T-helper 2 cell treated with Interferon-gamma antibody and Interleukin-4, amounts not matched to agents 100 ng/mL and 5 ng/mL, for 36 hours (primary cell): ENCODE results near the gene TNFRSF4. TPM values are rescaled to one million over a fixed set of nuclear protein-coding genes. Genes with fewer than 3 reads are reported as not detected.

ENCODE experiments used
- intact Hi-C: fragments of 100-400 bp; cut with micrococcal nuclease; formaldehyde crosslinking; loops from one replicate; pipeline ENCODE4 v1.15.1; 2023
- total RNA-seq: library from RNA; stranded (reverse); gene quantifications from 2 replicates; pipeline ENCODE4 v1.2.3, GENCODE V29; 2022

The TNFRSF4 gene
- total RNA-seq, 1 donor from 2014 or later = 47.8 TPM

GRCh38 chr1:1234180-1234808, 20.3 kb upstream of the TNFRSF4 start:
- intact Hi-C loops = no loop called here

- intact Hi-C loops = loop anchor here (2.0 kb wide), 1 partner anchor 17 kb away; no protein-coding TSS in a partner anchor
Measured at GRCh38 chr1:1233567-1233892, 19.6 kb upstream of the TNFRSF4 start.

- intact Hi-C loops = loop anchor here (1.0 to 2.0 kb wide), 3 partner anchors 18 to 117 kb away; partner anchors contain the start of genes C1orf159 and UBE2J2
Measured at GRCh38 chr1:1232796-1233566, 19.0 kb upstream of the TNFRSF4 start.

GRCh38 chr1:1232208-1232795, 18.3 kb upstream of the TNFRSF4 start, which contains the start of gene B3GALT6:
Gene B3GALT6, plus strand, starts transcription at chr1:1232237. Its CDS starts 42 bp downstream, at chr1:1232279.
- intact Hi-C loops = loop anchor here (1.0 to 2.0 kb wide), 3 partner anchors 18 to 116 kb away; partner anchors contain the start of genes C1orf159 and UBE2J2

GRCh38 chr1:1231400-1232207, 17.7 kb upstream of the TNFRSF4 start, which contains the start of gene SDF4:
Gene SDF4, minus strand, starts transcription at chr1:1232001. Its CDS starts 3,229 bp downstream, at chr1:1228772.
- intact Hi-C loops = loop anchor here (1.0 to 2.0 kb wide), 4 partner anchors 19 to 115 kb away; partner anchors contain the start of genes C1orf159 and UBE2J2

GRCh38 chr1:1230656-1231399, 16.9 kb upstream of the TNFRSF4 start:
- intact Hi-C loops = loop anchor here (2.0 kb wide), 1 partner anchor 108 kb away; no protein-coding TSS in a partner anchor

- intact Hi-C loops = loop anchor here (2.0 kb wide), 1 partner anchor 107 kb away; no protein-coding TSS in a partner anchor
Measured at GRCh38 chr1:1229770-1230169, 15.8 kb upstream of the TNFRSF4 start.

- intact Hi-C loops = no loop called here
Measured at GRCh38 chr1:1228596-1229321, 14.8 kb upstream of the TNFRSF4 start.

- intact Hi-C loops = no loop called here
Measured at GRCh38 chr1:1228187-1228586, 14.2 kb upstream of the TNFRSF4 start.

- intact Hi-C loops = no loop called here
Measured at GRCh38 chr1:1227386-1227785, 13.4 kb upstream of the TNFRSF4 start.

GRCh38 chr1:1226566-1227362, 12.8 kb upstream of the TNFRSF4 start:
- intact Hi-C loops = no loop called here

- intact Hi-C loops = no loop called here
Measured at GRCh38 chr1:1225913-1226312, 12.0 kb upstream of the TNFRSF4 start.

GRCh38 chr1:1225238-1225845, 11.4 kb upstream of the TNFRSF4 start:
- intact Hi-C loops = no loop called here

- intact Hi-C loops = no loop called here
Measured at GRCh38 chr1:1223891-1224290, 9.9 kb upstream of the TNFRSF4 start.

GRCh38 chr1:1223321-1223720, 9.4 kb upstream of the TNFRSF4 start:
- intact Hi-C loops = no loop called here

- intact Hi-C loops = no loop called here
Measured at GRCh38 chr1:1222575-1223225, 8.7 kb upstream of the TNFRSF4 start.

- intact Hi-C loops = no loop called here
Measured at GRCh38 chr1:1221887-1222574, 8.1 kb upstream of the TNFRSF4 start.
